PC-9 (cell line): ENCODE measurements around the gene TMUB1.
A peak's percentile ranks its signal among the peaks of the same experiment; 100 is the strongest.

Experiments
- CTCF ChIP-seq: fragments of 200-600 bp; sonication (generic); conservative IDR thresholded peaks from 2 replicates; pipeline ENCODE4 v1.6.1; 2017; ENCODE audit warnings: mixed run types, antibody characterized with exemption, mild to moderate bottlenecking, moderate library complexity
- EZH2 ChIP-seq: fragments of 200-600 bp; sonication (generic); IDR thresholded peaks from 2 replicates; pipeline ENCODE4 v1.8.0; 2017; ENCODE audit warnings: antibody characterized with exemption, low read depth

- peak; percentile 92 for TF ChIP-seq CTCF
- no peak for TF ChIP-seq EZH2
Observed at GRCh38 chr7:151110941-151111645, 27.8 kb upstream of the TMUB1 start.
